GM19397 (cell line): ENCODE results near the gene SNX15.

Experiments used
- ATAC-seq: cut with Tn5 transposase; IDR thresholded peaks from one replicate; pipeline ENCODE4 v1.9.1; 2021; ENCODE audit warnings: mild to moderate bottlenecking, moderate library complexity; ENCODE audit not compliant: unreplicated experiment

Gene SNX15

GRCh38 chr11:65055538-65055937, 28.3 kb downstream of the SNX15 start:
- no peak for ATAC-seq

DNA sequence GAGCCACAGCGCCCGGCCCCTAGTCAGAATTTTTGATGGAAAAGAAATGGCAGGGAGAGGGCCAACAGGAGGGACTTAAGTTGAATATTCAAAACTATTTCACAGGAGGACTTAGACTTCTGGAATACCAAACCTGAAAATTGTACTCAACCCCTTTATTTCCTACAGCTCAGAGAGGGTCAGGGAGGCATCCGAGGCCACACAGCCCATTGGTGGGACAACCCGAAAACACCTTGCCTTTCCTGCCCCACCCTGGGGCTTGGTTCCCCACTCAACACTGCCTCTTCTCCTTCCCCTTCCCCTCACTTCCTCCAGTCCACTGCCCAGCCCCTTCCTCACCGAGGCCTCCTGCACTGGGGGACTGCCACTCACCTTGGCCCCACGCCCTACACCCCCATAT, 29.8 kb downstream of the SNX15 start:
- ATAC-seq: no peak

- ATAC-seq: no peak
Measured at GRCh38 chr11:65057526-65057925, 30.3 kb downstream of the SNX15 start.

GRCh38 chr11:65058012-65058411, 30.8 kb downstream of the SNX15 start:
- ATAC-seq: no peak

DNA sequence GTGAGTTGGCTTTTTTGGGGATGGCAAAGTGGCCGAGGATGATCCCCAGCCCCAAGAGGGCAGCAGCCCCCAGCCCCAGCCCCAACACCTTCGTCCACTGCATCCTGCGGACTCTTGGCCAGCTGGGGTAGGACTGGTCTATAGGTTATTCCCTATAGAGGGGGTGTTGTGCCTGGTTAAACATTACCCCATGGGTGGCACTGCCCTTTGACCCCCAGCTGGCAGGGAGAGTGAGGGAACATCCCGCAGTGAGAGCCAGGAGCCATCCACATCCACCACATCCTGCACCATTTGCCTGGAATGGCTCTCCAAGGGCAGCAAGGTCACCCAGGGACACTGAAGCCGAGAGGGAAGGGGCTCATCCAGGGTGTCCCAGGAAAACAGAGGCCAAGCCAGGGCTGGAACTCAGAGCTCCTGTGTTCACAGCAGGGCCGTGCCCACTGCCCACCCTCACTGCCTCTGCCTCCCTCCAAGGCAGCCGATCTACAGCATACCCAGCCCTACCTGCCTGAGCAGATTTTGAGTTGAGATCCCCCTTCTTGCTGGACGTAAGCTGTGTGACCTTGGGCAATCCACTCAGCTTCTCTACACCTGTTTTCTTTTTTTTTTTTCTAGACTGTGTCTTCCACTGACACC, 31.3 kb downstream of the SNX15 start, which contains the start of gene NAALADL1:
NAALADL1 (minus strand) TSS at position 135 of the 636 bp plus-strand sequence; CDS start at position 103, 32 bp downstream.
- ATAC-seq: no peak

- no peak for ATAC-seq
Measured at GRCh38 chr11:65059523-65059922, 32.3 kb downstream of the SNX15 start.

- ATAC-seq: no peak
Measured at GRCh38 chr11:65059959-65060824, 33.0 kb downstream of the SNX15 start.

GRCh38 chr11:65060913-65061408, 33.7 kb downstream of the SNX15 start:
- ATAC-seq: no peak

- ATAC-seq: no peak
Measured at GRCh38 chr11:65063532-65063931, 36.3 kb downstream of the SNX15 start.

DNA sequence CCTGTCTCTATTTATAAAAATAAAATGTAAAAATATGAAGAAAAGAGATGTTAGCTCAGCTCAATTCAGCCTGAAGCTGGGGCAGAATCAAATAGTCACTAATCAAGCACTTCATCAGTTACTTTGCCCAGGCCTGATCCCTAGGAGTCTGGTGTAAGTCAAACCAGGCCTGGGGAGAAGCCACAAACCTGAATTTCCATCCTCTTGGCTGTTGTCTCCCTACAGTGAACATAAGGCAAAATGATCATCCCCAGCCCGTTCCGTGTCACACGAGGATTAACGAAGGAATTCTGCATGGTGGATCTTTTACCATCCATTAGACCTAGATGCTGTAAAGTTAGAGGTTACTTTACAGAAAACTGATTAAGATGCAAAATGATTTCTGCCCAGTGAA, 37.6 kb downstream of the SNX15 start:
- ATAC-seq: no peak

DNA sequence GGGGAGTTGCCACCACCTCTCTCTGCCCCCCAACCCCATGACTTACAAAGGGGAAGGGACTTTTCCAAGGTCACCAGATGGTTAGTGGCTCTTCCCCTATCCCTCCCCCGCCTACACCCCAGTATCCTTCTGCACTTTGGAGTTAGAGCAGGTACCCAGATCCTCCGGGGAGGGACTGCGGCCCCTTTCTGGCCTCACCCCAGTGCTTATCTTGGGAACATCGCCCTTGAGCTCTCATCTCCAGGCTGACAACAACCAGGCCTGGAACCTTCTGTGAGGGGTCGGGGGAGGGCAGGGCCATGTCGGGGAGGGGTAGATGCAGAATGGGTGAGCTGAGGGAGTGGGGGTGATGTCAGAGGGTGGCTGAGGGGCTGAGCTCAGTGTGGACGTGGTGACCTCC, 38.6 kb downstream of the SNX15 start:
- ATAC-seq: no peak

- no peak for ATAC-seq
Measured at GRCh38 chr11:65066315-65066714, 39.1 kb downstream of the SNX15 start.

DNA sequence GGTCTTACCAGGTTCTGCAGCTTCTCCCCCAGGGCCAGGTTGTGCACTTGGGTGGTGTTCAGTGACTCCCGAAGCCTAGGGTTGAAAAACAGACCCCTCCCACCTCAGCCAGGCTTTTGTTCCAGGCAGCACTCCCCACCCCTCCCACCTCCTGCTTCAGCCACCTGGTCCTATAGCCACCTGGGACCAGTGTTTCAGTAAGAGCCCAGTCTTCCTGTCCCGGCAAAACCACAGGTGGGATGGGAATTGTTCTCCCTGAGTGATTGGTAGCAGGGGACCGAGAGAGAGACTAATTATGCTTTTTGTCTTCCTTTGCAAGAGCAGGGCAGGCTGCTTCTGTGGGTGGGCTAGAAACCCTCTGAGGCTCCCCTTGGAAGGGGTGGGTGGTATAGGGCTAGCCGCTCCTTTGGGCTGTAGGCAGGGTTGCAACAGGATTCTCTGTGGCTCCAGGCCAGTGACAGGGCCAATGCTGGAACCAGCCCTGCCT, 39.6 kb downstream of the SNX15 start:
- ATAC-seq: no peak

GRCh38 chr11:65067446-65067845, 40.2 kb downstream of the SNX15 start:
- ATAC-seq: no peak

- no peak for ATAC-seq
Measured at GRCh38 chr11:65069217-65069616, 42.0 kb downstream of the SNX15 start.

GRCh38 chr11:65071907-65072630, 44.8 kb downstream of the SNX15 start:
- ATAC-seq: no peak

- ATAC-seq: no peak
Measured at GRCh38 chr11:65072631-65072966, 45.4 kb downstream of the SNX15 start.

DNA sequence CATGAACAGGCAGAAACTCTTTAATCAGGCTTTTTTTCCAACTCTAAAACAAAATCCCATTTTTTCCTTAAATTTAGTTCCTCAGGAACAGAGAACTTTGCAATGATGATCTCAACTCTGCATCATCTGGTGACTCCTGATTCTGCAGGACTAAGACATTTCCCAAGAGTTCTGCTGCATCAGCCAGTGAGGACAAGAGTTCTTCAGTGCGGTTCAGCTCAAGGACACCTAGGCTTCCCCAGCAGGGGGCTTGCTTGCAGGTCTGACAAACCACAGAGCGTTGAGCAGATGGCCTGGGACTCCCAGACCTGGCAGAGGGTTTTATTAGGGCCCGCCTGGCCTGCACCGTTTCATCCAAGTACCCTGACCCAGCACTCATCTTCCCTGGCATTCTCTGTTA, 50.2 kb downstream of the SNX15 start:
- no peak for ATAC-seq

DNA sequence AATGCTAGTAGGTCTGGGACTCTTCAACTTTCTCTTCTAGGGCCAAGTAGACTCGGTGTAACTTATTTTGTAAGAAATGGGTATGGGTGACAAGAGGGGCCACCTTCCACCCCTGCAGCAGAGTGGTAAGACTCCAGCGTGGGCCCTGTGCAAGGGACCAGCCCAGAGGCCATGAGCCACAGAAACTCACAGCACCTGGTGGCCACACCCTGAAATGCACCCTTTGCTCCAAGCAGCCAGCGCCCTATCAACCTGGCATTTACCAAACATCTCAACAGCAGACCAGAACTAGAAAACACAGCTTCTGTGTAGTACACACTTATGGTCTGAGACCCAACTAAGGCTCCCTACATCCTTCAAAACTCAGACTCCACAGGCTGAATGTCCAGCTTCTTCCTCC, 50.9 kb downstream of the SNX15 start:
- no peak for ATAC-seq

DNA sequence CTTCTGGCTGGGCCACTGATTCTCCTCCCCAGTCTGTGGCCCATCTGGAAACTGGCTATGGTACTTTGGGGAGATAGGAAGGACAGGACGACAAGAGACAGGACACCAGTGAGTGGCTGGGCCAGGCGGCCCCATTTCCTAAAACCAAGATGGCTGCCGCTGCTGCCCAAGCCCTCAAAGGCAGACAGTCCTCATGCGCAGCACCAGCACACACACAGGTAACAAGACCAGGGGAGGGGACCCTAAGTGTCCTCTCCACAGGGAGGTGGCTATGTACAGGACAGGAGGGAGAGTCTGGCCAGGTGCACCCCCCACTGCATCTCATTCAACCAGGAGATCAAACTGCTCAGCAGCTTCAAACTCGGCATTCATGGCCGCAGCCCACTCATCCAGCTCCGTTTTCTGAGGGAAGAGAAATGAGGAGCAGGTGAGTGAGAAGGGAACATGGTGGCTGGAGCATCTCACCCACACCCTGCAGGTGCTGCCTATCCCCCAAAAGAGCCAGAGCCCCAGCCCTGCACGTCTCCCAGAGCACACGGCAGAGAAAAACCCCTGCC, 51.6 kb downstream of the SNX15 start:
- no peak for ATAC-seq
